DOHH2 (cell line): ENCODE data around the gene DIS3L.

Experiments used
- CTCF ChIP-seq: fragments of 200-600 bp; sonication (generic); IDR thresholded peaks from one replicate; pipeline ENCODE4 v1.5.1; 2014; ENCODE audit warnings: antibody characterized with exemption, mild to moderate bottlenecking, low read depth, low read length; ENCODE audit not compliant: poor library complexity, severe bottlenecking
- EZH2phosphoT487 ChIP-seq: fragments of 200-600 bp; sonication (generic); IDR thresholded peaks from 2 replicates; pipeline ENCODE4 v1.6.1; 2017; ENCODE audit warnings: borderline replicate concordance, mild to moderate bottlenecking, antibody characterized with exemption, low read length, moderate library complexity, mixed read lengths

- TF ChIP-seq CTCF (no peak), EZH2phosphoT487 (no peak)
Measured at GRCh38 chr15:66293419-66294156, at the start of gene DIS3L.
